Activated T-helper 1 cell treated with Interleukin-2 at 50 U/mL for 16 hours (primary cell): Measurements from ENCODE around the gene CACNA1C.

Experiments used
- DNase-seq: peaks from one replicate; pipeline ENCODE4 v3.0.0-alpha.2; 2020; ENCODE audit warnings: low read depth

Gene CACNA1C

DNA sequence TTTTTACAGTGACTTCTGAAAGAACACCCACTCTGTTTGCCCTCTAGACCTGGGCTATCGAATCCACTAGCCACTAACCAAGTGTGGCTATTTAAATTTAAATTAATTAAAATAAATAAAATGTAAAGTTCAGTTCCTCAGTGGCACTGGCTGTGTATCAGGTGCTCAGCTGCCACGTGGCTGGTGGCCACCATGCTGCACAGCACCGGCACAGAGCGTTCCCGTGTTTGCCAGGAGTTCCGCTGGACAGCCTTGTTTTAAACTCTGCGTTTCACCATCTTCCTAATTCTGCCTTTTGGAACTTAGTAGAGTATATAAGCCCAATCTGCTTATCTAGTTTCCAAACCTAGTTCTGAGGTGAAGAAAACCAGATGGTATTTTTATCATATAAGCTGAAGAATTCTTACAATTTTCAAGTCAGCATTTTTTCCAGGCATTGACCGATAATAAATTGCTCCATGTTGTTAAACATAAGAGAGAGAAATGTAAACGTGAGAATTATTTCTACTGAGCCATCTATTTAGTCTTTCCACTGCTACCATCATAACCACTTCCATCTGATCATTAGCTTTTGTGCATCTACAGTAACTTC lies 339.0 kb downstream of the CACNA1C start:
- DNase-seq: no peak

DNA sequence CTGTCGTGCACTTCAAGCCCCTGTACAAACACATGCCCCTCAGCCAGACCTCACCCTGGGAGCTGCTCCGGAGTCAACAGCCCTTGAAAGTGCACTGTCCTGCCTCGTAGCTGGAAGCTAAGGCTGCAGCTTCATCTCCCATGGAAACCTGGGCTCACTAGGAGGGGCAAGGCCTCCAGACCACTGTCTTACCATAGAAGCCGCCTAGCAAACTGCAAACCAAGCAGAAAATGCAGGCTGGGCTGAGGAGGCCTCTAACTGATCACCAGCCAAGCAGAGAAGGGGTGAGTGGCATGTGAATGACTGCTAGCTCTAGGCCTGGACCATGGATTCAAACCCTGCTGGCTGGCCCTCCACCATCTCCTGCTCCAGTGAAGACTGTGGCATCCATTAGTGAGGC lies 340.2 kb downstream of the CACNA1C start:
- DNase-seq: no peak

DNA sequence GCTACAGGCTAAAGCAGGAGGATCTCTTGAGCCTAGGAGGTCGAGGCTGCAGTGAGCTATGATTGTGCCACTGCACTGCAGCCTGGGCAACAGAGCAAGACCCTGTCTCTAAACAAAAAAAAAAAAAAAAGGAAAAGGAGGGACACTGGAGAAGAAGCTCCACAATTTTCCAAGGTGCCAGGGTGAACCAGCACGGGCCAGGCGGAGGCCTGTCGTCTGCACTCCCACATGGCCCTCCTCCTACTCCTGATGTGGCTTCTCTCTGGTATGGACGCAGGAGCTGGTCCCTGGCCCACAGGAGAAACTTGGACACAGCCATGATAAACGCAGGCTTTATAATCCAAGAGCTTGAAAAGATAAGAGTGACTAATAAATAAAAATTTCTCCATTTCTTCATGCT lies 341.2 kb downstream of the CACNA1C start:
- no peak for DNase-seq

DNA sequence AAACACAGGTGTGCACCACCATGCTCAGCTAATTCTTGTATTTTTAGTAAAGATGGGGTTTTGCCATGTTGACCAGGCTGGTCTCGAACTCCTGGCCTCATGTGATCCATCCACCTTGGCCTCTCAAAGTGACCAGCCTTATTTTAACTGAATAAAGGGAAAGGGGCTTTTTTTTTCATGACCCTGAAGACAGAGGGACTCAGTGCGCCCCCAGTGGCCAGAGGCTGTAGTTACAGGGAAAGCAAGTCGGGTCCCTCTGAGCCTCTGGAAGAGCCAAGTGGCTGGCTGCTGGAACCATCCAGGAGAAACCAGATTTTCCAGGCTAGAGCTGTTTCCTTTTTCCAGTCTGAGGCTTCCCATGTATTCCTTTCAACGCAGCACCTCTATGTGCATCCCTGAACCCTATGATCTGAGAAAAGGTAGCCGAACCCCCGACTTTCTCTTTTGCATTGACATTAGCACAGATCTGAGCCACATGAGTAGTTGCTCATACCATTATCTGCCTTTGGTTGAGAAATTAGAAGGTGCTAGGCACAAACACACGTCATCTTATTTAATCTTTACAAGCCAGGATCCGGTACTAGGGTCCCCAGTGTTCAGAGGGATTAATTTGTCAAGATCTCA lies 342.7 kb downstream of the CACNA1C start:
- no peak for DNase-seq

DNA sequence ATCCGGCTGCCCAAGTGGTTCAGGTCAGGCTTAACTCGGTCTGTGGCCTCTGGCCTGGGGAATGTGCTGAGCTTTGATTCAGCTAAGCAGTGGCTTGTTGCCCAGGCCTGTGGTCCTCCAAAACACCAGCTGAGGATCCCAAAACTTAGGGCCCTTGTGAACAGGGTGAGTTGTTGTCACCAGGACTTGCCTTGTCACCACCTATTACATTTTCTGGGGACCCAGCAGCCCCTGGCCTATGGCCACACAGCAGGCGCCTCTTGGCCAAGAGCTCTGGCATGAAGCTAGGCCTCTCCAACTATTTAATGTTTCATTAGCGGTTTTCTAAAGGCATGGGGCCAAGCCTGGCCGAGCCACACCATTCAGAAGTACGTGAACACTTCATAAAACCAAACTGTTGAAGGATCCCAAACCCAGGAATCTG lies 343.7 kb downstream of the CACNA1C start:
- DNase-seq: no peak

GRCh38 chr12:2397356-2398045 lies 344.7 kb downstream of the CACNA1C start:
- no peak for DNase-seq

GRCh38 chr12:2401040-2401439 lies 348.3 kb downstream of the CACNA1C start:
- no peak for DNase-seq

DNA sequence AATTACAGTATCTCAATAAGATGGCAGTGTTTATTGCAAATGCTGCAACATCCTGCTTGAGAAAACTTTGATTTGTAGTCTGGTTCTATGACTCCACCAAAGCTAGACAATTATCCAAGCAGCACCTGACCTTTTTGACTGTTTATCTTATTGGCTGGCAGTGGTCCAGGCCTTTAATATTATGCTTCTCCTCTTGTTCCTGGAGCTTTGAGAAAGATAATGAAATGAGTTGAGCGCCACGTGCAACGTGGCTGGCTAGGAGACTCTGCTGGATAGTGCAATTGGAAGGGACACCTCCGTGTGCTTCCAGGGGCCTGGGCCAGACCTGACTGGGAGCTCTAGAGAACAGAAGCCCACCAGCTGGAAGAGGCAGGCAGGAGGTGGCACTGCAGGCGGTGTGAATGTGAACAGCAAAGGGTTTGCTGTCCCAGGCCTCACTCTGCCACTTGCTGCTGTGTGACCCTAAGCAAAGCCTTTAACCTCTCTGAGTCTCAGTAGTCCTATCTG lies 349.3 kb downstream of the CACNA1C start:
- no peak for DNase-seq

GRCh38 chr12:2403221-2403976 lies 350.6 kb downstream of the CACNA1C start:
- DNase-seq: no peak

GRCh38 chr12:2405039-2405438 lies 352.3 kb downstream of the CACNA1C start:
- DNase-seq: no peak

DNA sequence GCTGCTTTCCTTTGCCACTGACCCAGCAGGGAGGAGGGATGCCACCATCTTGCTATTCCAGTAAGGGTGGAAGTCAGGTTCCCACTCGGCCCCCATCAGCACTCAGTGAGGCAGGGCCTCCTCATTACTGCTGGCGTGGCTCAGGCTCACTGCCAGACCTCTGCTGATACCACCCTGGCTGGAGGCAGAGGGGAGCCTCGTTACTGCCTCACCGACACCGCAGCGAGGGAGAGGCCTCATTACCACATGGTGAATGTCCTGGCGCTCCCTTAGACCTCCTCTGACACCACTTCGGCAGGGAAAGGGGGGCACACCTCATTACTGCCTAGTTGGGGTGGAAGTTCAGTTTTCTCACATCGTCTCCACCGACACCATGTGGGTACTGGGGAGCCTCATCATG lies 354.1 kb downstream of the CACNA1C start:
- DNase-seq: no peak

- DNase-seq: no peak
Measured at GRCh38 chr12:2408262-2408661, 355.5 kb downstream of the CACNA1C start.

- no peak for DNase-seq
Measured at GRCh38 chr12:2409656-2410265, 357.0 kb downstream of the CACNA1C start.

GRCh38 chr12:2410496-2410895 lies 357.7 kb downstream of the CACNA1C start:
- no peak for DNase-seq

DNA sequence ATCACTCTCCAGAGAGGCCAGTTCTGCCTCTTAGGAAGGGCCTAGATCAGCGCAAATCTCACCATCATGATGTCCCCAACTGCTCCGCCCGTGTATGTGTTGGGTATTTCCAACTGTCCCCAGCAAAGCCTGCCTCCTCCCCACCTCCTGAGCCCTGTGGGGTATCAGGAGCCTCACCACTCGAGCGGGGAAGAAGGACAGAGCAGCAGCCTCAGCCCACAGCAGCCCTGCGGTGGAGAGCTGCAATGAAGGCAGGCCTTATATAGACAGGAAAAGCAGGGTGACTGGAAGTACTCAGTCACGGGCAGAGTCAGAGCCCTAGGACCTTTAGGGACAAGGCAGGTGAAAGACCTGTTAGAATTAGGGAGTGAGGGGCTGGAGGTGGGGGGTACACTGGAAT lies 358.2 kb downstream of the CACNA1C start:
- DNase-seq: no peak

- DNase-seq: no peak
Measured at GRCh38 chr12:2411616-2412304, 359.0 kb downstream of the CACNA1C start.

GRCh38 chr12:2412305-2412643 lies 359.5 kb downstream of the CACNA1C start:
- no peak for DNase-seq

GRCh38 chr12:2413301-2413700 lies 360.5 kb downstream of the CACNA1C start:
- DNase-seq: no peak

- no peak for DNase-seq
Measured at GRCh38 chr12:2413999-2414792, 361.4 kb downstream of the CACNA1C start.

DNA sequence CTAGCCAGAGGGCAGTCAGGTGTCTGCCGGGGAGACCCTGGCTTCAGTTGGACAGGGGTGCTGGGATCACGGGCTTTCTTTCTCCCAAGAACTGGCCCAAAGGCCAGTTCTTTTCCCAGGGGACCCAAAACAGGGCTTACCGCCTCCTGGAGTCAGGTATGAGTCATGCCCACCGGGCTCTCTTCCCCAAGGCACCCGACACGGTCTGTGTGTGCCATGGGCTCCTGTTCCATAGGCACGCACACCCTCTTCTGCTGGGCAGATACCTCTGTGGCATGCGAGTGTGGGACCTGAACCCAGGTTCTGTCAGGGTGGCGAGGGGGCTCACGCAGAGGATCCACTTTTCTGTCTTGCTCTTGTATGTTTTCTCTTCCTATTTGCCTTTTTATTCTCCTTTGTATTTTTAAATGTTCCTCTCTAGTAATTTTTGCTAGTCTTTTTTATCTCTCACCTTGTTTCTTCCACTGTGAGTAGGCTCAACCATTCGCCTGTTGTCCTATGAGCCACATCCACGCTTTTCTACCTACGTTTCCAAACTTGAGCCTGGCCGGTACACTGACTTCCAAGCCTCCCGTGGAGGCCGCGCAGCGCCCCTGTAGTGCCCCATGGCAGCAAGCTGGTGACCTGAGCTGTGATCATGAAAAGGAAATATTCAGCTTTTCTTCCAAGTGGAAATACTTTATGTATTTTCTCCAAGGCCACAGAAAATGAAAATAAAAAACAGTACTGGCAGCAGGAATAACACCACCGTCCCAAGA lies 362.2 kb downstream of the CACNA1C start:
- no peak for DNase-seq
